ENCODE data around the gene SLC25A31. TPM values are rescaled to one million over a fixed set of nuclear protein-coding genes. Genes with fewer than 3 reads are reported as not detected.

The SLC25A31 gene
- total RNA-seq (2022; extraction: Qiagen RNA extraction), result not detected in 5 replicates

DNA sequence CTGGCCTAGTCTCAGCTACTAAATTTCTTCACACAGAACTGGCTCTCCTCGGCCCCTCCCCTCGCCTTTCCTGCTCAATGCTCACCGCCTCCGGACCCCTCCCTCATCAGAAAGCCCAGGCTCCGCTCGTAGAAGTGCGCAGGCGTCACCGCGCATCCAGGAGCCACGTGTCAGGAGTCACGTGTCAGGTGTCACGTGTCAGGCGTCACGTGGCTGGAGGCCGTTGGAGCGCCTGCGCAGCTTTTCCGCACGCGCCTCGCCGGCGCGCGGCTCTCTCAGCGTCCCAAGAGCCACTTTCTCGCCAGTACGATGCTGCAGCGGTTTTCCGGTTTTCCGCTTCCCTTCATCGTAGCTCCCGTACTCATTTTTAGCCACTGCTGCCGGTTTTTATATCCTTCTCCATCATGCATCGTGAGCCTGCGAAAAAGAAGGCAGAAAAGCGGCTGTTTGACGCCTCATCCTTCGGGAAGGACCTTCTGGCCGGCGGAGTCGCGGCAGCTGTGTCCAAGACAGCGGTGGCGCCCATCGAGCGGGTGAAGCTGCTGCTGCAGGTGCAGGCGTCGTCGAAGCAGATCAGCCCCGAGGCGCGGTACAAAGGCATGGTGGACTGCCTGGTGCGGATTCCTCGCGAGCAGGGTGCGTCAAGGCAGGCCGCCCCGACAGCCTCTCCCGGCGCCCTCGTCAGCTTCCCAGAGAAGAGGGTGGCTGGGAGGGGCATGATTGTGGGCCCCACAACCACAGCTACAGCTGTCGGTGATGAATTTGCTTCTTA lies at the start of gene SLC25A31:
SLC25A31 (plus strand) TSS at position 259 of the 772 bp plus-strand sequence; CDS start at position 405, 146 bp downstream.

DNA sequence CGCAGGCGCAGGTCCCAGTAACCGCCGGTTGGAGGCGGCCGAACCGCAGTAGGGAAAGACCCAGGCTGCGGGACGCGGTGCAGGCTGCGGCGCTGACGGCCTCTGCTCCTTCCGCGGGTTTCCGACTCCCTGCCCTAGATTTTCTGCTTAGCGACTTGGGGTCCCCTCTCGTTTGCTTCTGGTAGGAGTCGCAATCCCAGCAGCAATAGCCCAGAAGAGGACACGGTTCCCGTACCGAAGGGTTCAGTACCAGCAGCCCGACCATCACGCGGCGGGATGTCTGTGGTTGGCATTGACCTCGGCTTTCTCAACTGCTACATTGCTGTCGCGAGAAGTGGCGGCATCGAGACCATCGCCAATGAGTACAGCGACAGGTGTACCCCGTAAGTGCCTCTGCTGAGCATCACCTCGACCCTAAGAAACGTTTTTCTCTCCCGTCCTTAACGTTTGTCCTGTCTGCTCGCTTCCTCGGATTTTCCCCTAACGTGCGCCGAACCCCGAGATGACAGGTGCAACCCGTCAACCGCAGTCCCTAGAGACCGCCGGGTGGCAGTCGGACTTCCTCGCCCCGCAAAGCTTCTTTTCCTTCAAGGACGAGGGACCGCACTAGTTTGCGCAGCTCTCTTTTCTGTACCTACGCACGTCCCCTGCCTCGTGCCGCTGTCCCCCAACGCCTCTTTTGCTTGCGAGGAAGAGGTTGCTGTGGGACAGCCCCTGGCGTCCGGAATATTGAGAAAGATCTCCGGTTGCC lies 52.2 kb downstream of the SLC25A31 start, which contains the start of gene HSPA4L:
HSPA4L (plus strand) TSS at position 48 of the 751 bp plus-strand sequence; CDS start at position 277, 229 bp downstream.

Other genes starting within 250 kb of the SLC25A31 start
- gene INTU, start 97.4 kb upstream of the SLC25A31 start, total RNA-seq (2022; extraction: Qiagen RNA extraction), result 0.98 to 1.4 TPM (median 1.0 TPM) in 5 replicates
- gene HSPA4L, start 51.9 kb downstream of the SLC25A31 start, total RNA-seq (2022; extraction: Qiagen RNA extraction), result 7.8 to 11.4 TPM (median 8.5 TPM) in 5 replicates
- gene PLK4, start 150.5 kb downstream of the SLC25A31 start, total RNA-seq (2022; extraction: Qiagen RNA extraction), result 13.8 to 15.7 TPM (median 14.8 TPM) in 5 replicates
- 11.2 to 17.3 TPM (median 11.7 TPM) in 5 replicates for gene MFSD8, start 234.8 kb downstream of the SLC25A31 start, total RNA-seq (2022; extraction: Qiagen RNA extraction)
- gene ABHD18, start 235.0 kb downstream of the SLC25A31 start, total RNA-seq (2022; extraction: Qiagen RNA extraction), result 3.0 to 3.8 TPM (median 3.5 TPM) in 5 replicates